ENCODE measurements around the gene HNRNPAB.

- no peak for TF ChIP-seq CTCF (IDR thresholded peaks at IDR 0.05)
- TF ChIP-seq EP300 (IDR thresholded peaks at IDR 0.05): no peak
- TF ChIP-seq POLR2AphosphoS5 (IDR thresholded peaks at IDR 0.05): no peak
- TF ChIP-seq POLR2A (IDR thresholded peaks at IDR 0.05; ENCODE audit: low read depth): no peak
Observed at GRCh38 chr5:178257650-178258049, 53.3 kb downstream of the HNRNPAB start.
